C4-2B (cell line): ENCODE results near the gene CRACR2A.

Experiments used
- H3K27ac ChIP-seq: fragments of 450-650 bp; 2 replicates; pipeline ENCODE4 v1.5.1; 2017
- CTCF ChIP-seq: fragments of 450-650 bp; conservative IDR thresholded peaks from 2 replicates; pipeline ENCODE4 v1.5.1; 2017; ENCODE audit warnings: mild to moderate bottlenecking
- ZFX ChIP-seq: fragments of 450-650 bp; IDR thresholded peaks from 2 replicates; pipeline ENCODE4 v1.6.1; 2017

CRACR2A gene

GRCh38 chr12:3730111-3730510, 22.8 kb downstream of the CRACR2A start:
- TF ChIP-seq ZFX (no peak), CTCF (no peak)
- no peak overlapping the region for H3K27ac ChIP-seq

- H3K27ac ChIP-seq = no peak overlapping the region; the same call in 1 of the 2 replicates
- TF ChIP-seq ZFX (no peak), CTCF (no peak)
Measured at GRCh38 chr12:3728686-3729085, 24.2 kb downstream of the CRACR2A start.

GRCh38 chr12:3727877-3728632, 24.9 kb downstream of the CRACR2A start:
- H3K27ac ChIP-seq = no peak overlapping the region; the same call in 1 of the 2 replicates
- TF ChIP-seq CTCF = no peak

- no peak overlapping the region; the same call in 1 of the 2 replicates for H3K27ac ChIP-seq
- TF ChIP-seq ZFX (no peak), CTCF (no peak)
Measured at GRCh38 chr12:3727354-3727753, 25.6 kb downstream of the CRACR2A start.

GRCh38 chr12:3726456-3726855, 26.5 kb downstream of the CRACR2A start:
- peak overlapping the region; percentile 75 for H3K27ac ChIP-seq
- TF ChIP-seq CTCF (no peak), ZFX (no peak)

- TF ChIP-seq CTCF (no peak), ZFX (no peak)
Measured at GRCh38 chr12:3725388-3726115, 27.4 kb downstream of the CRACR2A start.

More at GRCh38 chr12:3725388-3726115, 27.4 kb downstream of the CRACR2A start:
- H3K27ac ChIP-seq = peak overlapping the region; percentile 25; the same call in 1 of the 2 replicates
